Astrocyte of the spinal cord (primary cell): ENCODE data around the gene PRSS12.

Experiments used
- DNase-seq: peaks from one replicate; pipeline ENCODE4 v3.0.0; 2011; ENCODE audit warnings: low read depth, low spot score
- H3K4me3 ChIP-seq: 2 replicates; pipeline ENCODE4 v1.5.1; 2011; ENCODE audit warnings: low read depth, mild to moderate bottlenecking, low read length, moderate library complexity
- in situ Hi-C: cut with HindIII; loops from 2 replicates; pipeline ENCODE4 v1.10.0; 2017; ENCODE audit warnings: low sequenced_read_pairs
- TF ChIP-seq, protein P1 (sequence below): IDR thresholded peaks from 2 replicates; pipeline ENCODE4 v1.5.1; 2012; ENCODE audit warnings: low read depth, mild to moderate bottlenecking, low read length, inconsistent platforms

Gene PRSS12

DNA sequence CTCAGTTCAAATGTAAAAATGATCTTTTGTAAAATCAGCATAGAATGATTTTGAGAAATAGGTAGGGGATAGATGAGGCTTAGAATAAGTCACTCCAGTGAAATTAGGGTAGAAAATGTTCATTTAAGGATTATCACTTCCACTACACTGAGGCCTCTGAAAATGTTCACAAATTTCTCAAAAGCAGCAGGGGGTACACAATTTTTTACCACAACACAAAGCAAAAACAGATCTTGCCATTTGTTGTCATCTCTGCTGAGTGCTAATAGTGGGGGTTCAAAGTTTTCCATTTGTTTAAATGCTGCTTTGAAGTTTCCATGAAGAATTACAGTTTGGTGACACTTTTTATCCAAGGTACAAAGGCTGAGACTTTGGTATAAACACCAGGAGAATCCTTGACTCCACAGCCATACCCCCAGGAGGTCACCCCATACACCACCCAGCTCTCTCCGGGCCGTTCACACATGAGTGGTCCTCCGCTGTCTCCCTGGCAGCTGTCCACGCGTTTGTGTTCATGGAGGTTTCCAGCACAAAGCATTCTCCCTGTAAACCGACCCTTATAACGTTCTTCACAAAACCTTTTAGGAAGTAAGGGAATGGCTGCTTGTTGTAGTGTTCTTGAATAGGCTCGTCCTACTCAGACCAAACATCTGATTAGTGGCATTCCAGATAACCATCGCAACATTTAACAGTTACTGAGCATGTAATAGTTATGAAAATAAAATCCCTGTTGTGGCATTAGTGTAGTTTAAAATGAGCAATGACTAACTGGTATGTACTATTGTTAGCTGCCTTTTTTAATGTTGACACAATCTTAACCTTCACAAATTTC, 71.0 kb downstream of the PRSS12 start:
- TF ChIP-seq, protein P1, sequence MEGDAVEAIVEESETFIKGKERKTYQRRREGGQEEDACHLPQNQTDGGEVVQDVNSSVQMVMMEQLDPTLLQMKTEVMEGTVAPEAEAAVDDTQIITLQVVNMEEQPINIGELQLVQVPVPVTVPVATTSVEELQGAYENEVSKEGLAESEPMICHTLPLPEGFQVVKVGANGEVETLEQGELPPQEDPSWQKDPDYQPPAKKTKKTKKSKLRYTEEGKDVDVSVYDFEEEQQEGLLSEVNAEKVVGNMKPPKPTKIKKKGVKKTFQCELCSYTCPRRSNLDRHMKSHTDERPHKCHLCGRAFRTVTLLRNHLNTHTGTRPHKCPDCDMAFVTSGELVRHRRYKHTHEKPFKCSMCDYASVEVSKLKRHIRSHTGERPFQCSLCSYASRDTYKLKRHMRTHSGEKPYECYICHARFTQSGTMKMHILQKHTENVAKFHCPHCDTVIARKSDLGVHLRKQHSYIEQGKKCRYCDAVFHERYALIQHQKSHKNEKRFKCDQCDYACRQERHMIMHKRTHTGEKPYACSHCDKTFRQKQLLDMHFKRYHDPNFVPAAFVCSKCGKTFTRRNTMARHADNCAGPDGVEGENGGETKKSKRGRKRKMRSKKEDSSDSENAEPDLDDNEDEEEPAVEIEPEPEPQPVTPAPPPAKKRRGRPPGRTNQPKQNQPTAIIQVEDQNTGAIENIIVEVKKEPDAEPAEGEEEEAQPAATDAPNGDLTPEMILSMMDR, result no peak
- DNase-seq, result peak; percentile 67
- no peak overlapping the region for H3K4me3 ChIP-seq
- in situ Hi-C loops, result no loop called here

GRCh38 chr4:118280501-118281218, 72.1 kb downstream of the PRSS12 start:
- TF ChIP-seq, protein P1, result peak; percentile 64
- DNase-seq, result peak; percentile 82
- H3K4me3 ChIP-seq, result peak overlapping the region; percentile 65
- in situ Hi-C loops, result no loop called here

GRCh38 chr4:118279920-118280432, 72.8 kb downstream of the PRSS12 start:
- in situ Hi-C loops, result no loop called here
- TF ChIP-seq, protein P1, result no peak
- no peak for DNase-seq
- H3K4me3 ChIP-seq, result peak overlapping the region; percentile 65

- in situ Hi-C loops, result no loop called here
- no peak for DNase-seq
- H3K4me3 ChIP-seq, result peak overlapping the region; percentile 65
- TF ChIP-seq, protein P1, result no peak
Measured at GRCh38 chr4:118279328-118279727, 73.5 kb downstream of the PRSS12 start.

DNA sequence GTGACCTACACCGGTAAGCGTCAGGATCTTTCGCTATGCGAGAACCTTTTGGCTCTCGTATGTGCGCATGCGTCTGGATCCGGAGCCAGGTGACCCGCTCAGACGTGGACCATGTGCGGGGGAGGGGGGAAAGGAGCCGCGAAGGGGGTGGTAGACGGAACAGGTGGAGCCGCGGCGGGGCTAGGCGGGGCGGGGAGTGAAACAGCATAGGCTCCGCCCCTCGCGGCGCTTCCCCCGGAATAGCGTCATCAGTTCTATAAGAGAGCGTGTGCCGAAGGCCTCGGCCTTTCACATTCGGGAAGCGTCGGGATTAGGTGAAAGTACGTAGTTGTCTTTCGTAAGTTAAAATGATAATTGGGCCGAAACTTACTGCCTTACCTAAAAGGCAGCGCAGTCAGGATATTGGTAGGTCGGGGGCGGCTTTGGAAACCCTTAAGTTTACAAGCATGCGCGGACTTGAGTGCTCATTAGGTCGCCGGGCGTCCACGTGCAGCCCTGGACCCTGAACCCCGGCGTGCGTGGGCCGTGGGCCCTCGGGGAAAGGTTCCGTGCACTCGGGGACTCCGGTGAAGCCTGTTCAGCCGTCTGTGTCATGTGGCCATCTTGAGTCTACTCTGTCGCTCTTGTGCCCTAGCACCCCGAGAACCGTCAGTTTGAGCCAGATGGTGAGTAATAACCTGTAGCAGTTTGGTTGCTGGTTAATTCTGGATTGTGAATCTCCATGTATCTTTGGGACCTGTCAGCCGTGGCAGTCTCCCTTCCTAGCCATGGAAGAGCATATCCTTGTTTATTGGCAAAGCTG, 74.1 kb downstream of the PRSS12 start:
- in situ Hi-C loops, result no loop called here
- TF ChIP-seq, protein P1, result no peak
- peak overlapping the region; percentile 65 for H3K4me3 ChIP-seq
- DNase-seq, result peak; percentile 94

- TF ChIP-seq, protein P1, result no peak
- no peak overlapping the region for H3K4me3 ChIP-seq
- no peak for DNase-seq
- in situ Hi-C loops, result no loop called here
Measured at GRCh38 chr4:118277243-118277642, 75.6 kb downstream of the PRSS12 start.
